UCSD-AML1 (cell line): ENCODE data around the gene LIM2.

ENCODE experiments used
- DNase-seq: peaks from one replicate; lab custom pipeline; 2025; ENCODE audit not compliant: unreplicated experiment; lab: John Stamatoyannopoulos, UW

LIM2 gene

GRCh38 chr19:51341066-51341465 is 46.7 kb downstream of the LIM2 start:
- DNase-seq = no peak

GRCh38 chr19:51339687-51340656 is 47.8 kb downstream of the LIM2 start:
- DNase-seq = peak; percentile 97

DNA sequence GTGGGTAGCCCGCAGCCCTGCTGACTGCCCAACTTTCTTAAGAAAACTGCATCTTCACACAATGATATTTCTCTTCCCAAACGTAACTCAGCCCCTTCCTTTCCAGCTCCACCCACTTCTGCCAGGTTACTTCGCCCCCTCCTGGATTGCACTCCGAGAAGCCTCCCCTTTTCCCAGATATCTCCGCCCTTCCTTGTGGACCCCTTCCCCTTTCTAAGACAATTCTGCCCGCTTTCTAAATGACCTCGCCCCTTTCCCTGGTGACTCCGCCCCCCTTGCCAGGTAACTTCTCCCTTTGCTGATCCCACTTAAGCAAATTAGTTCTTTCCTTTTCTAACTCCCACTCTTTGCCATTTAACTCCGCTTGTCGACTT is 48.5 kb downstream of the LIM2 start:
- no peak for DNase-seq

GRCh38 chr19:51338563-51339312 is 49.0 kb downstream of the LIM2 start:
- DNase-seq = peak; percentile 89

- no peak for DNase-seq
These were observed 49.8 kb downstream of the LIM2 start for GRCh38 chr19:51337861-51338562.

GRCh38 chr19:51337141-51337860 is 50.5 kb downstream of the LIM2 start:
- DNase-seq = no peak

GRCh38 chr19:51333836-51334460 is 53.8 kb downstream of the LIM2 start:
- DNase-seq = no peak

- DNase-seq = no peak
These were observed 56.1 kb downstream of the LIM2 start for GRCh38 chr19:51331716-51332115.

DNA sequence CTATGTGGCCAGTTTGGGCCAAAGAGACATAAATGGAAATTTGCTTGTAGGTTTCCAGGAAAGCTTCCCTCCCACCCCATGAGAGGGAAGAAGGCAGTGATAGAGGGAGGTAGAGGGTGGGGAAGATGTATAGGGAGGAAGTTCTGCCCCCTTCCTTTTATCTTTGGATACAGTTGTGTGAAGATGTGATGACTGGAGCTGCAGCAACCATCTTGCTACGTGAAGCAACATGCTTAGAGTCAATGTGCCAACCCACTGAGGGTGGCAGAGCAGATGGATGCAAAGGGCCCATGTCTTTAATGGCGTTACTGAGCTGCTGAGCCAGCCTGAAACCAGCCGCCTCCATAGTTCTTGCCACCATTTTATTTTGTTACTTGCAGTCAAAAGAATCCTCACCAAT is 56.6 kb downstream of the LIM2 start:
- no peak for DNase-seq

DNA sequence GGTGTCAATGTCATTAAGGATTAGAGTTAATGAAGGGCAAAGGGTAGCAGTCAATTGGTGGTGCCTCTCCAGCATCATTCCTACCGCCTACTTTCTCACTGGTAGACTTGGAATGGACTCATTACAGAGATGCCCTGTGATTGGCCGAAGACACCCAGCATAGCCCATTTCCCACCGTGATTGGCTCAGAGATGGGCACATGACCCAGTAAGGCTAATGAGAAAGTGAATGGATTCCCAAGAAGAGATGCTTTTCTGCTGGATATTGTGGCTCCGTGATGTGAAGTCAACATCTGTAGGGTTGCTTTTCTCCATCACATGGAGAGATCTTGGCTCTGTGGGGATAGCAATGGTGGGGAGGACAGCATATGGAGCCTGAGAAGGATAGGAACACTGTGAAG is 57.4 kb downstream of the LIM2 start:
- DNase-seq = no peak
